ENCODE measurements around the gene KRTAP4-6.
"Not testable (repeated sequence)": the region's sequence is repeated elsewhere in the genome, so short reads cannot be mapped to it uniquely, and the experiment has no call there.

KRTAP4-6 gene

DNA sequence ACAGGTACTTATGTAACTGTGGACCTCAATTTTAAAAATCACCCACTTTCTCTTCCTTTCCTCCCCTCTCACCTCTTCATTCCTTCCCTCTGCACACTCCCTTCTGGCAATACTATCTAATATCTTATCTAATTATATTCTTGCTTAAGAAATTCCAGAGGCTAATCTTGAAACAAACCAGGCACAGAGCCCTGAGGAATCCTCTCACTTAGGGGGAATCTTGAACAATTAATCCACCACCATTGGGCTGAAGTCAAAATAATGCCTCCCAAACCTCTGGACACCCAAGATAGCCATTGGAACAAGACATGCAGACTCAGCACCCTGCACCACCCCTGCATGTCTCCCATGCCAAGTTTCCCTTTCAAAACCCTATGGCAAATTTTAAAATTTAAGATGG is 1.0 kb upstream of the KRTAP4-6 start:
- Histone ChIP-seq H3K9me3 (ENCODE audit: control insufficient read depth, low read length) (no peaks in the 10 kb centered on the region), H3K4me1 (ENCODE audit: control insufficient read depth, insufficient read depth, low read length) (no peaks in the 10 kb centered on the region), H3K4me3 (ENCODE audit: low read length) (no peak overlapping the region), H3K9ac (ENCODE audit: low read length) (no peak overlapping the region), H3K36me3 (ENCODE audit: control insufficient read depth, insufficient read depth, low read length) (no peaks in the 10 kb centered on the region), H3K27me3 (ENCODE audit: control insufficient read depth, insufficient read depth, low read length) (no peaks in the 10 kb centered on the region)

DNA sequence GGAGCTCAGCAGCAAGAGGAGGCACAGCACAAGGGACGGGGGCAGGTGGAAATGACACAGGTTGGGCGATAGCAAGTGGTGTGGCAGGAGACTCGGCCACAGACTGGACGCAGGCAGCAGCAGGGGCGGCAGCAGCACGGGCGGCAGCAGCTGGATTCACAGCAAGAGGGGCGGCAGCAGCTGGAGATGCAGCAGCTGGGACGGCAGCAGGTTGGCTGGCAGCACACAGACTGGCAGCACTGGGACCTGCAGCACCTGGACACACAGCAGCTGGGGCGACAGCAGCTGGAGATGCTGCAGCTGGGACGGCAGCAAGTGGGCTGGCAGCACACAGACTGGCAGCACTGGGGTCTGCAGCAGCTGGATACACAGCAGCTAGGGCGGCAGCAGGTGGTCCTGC is 479 bp downstream of the KRTAP4-6 start:
- not testable (repeated sequence) for H3K4me3 ChIP-seq (ENCODE audit: low read length); H3K27me3 ChIP-seq (ENCODE audit: control insufficient read depth, insufficient read depth, low read length); H3K9me3 ChIP-seq (ENCODE audit: control insufficient read depth, low read length); H3K4me1 ChIP-seq (ENCODE audit: control insufficient read depth, insufficient read depth, low read length); H3K36me3 ChIP-seq (ENCODE audit: control insufficient read depth, insufficient read depth, low read length); H3K9ac ChIP-seq (ENCODE audit: low read length)

DNA sequence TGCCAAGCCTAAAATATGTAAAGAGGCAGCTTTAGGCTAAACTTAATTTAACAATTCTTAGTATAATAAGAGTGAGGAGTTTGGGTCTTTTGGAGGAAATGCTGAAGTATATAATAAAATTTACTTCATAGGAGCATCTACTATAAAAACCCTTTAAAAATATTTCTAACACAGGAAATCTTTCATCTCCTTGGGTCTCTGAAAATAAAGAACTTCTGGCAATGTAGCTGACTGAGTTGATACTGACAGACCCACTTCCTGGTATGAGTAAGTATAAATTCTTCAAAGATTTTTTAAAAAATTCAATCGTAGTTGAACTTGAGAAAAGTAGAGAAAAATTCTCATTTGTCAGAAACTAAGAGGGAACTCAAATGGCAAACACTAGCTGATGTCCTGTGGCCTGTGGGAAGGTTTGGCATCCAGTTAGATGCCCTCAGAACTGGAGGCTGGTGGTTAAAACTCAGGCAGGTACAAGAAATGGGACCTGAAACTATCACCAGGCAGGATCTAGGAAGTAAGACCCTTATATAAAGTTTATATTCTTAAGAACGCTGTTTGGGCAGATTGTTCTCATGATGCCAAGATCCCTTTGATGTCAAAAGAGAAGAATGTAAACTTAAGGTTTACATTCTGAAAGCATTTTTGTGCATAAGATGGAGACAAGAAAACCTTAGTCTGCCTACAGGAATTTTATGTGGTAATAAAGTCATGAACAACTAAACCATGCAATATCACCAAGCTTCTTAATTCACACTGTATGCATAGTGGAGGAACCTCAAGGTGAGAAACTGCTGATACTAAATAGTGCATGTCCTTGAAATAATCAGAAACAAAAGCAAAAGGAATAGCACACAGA is 6.2 kb downstream of the KRTAP4-6 start:
- Histone ChIP-seq H3K9me3 (ENCODE audit: control insufficient read depth, low read length) (no peaks in the 10 kb centered on the region), H3K9ac (ENCODE audit: low read length) (no peak overlapping the region), H3K27me3 (ENCODE audit: control insufficient read depth, insufficient read depth, low read length) (no peaks in the 10 kb centered on the region), H3K4me3 (ENCODE audit: low read length) (no peak overlapping the region), H3K36me3 (ENCODE audit: control insufficient read depth, insufficient read depth, low read length) (no peaks in the 10 kb centered on the region), H3K4me1 (ENCODE audit: control insufficient read depth, insufficient read depth, low read length) (no peaks in the 10 kb centered on the region)

DNA sequence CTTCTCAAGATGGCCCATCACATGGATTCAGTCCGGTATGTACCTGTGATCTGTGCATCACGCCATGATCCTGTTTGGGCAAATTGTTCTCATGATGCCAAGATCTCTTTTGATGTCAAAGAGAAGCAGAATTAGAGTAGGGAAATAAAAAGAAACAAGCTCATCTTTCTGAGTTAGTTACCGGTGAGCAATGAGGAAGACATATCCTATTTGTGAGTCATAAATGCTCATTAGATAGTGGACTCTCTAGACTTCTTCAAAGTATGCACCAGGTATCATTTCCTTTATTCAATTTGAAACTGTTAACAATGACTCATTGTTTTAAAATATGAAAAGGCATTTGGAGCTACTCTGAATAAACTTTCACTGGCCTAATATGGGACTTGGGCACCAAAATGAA is 8.4 kb downstream of the KRTAP4-6 start:
- Histone ChIP-seq H3K9me3 (ENCODE audit: control insufficient read depth, low read length) (no peaks in the 10 kb centered on the region), H3K27me3 (ENCODE audit: control insufficient read depth, insufficient read depth, low read length) (no peaks in the 10 kb centered on the region), H3K36me3 (ENCODE audit: control insufficient read depth, insufficient read depth, low read length) (no peaks in the 10 kb centered on the region), H3K9ac (ENCODE audit: low read length) (no peak overlapping the region), H3K4me1 (ENCODE audit: control insufficient read depth, insufficient read depth, low read length) (no peaks in the 10 kb centered on the region), H3K4me3 (ENCODE audit: low read length) (no peak overlapping the region)

DNA sequence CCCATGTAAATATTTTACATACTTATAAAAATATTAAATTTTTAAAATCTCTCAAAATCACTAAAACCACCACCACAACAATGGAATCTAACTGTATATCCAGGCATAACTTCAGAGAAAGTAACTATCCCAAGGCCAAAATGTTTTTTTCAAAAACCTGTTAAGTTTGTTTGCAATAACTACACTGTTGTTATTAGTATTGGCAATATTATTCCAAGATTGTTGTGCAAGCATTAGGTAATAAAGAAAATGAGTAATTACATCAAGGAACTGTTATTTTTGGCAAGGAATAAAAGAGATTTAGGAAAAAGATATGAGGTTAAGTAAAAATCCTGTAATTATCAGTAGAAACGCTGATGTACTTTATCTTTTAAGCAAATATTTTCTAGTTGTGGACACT is 13.0 kb downstream of the KRTAP4-6 start:
- Histone ChIP-seq H3K4me1 (ENCODE audit: control insufficient read depth, insufficient read depth, low read length) (no peaks in the 10 kb centered on the region), H3K36me3 (ENCODE audit: control insufficient read depth, insufficient read depth, low read length) (no peaks in the 10 kb centered on the region), H3K9me3 (ENCODE audit: control insufficient read depth, low read length) (no peaks in the 10 kb centered on the region), H3K27me3 (ENCODE audit: control insufficient read depth, insufficient read depth, low read length) (no peaks in the 10 kb centered on the region), H3K9ac (ENCODE audit: low read length) (no peak overlapping the region), H3K4me3 (ENCODE audit: low read length) (no peak overlapping the region)

DNA sequence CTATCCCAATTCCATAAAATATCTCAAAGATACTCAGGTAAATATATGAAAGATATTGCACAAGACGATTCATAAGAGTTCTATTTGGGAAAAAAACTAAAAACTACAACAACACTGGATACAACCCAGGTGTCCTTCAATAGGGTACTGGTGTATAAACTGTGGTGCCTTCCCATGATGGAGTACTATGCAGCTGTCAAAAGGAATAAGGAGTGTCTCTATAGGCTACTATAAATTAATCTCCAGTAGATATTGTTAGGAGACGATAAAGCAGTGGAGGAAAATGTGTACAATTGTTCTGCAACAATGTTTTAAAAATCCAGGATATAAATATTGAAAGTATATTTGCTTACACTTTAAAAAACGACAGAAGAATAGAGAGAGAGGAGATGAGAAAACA is 13.9 kb downstream of the KRTAP4-6 start:
- Histone ChIP-seq H3K9ac (ENCODE audit: low read length) (no peak overlapping the region), H3K27me3 (ENCODE audit: control insufficient read depth, insufficient read depth, low read length) (no peaks in the 10 kb centered on the region), H3K4me3 (ENCODE audit: low read length) (no peak overlapping the region), H3K4me1 (ENCODE audit: control insufficient read depth, insufficient read depth, low read length) (no peaks in the 10 kb centered on the region), H3K36me3 (ENCODE audit: control insufficient read depth, insufficient read depth, low read length) (no peaks in the 10 kb centered on the region), H3K9me3 (ENCODE audit: control insufficient read depth, low read length) (no peaks in the 10 kb centered on the region)

DNA sequence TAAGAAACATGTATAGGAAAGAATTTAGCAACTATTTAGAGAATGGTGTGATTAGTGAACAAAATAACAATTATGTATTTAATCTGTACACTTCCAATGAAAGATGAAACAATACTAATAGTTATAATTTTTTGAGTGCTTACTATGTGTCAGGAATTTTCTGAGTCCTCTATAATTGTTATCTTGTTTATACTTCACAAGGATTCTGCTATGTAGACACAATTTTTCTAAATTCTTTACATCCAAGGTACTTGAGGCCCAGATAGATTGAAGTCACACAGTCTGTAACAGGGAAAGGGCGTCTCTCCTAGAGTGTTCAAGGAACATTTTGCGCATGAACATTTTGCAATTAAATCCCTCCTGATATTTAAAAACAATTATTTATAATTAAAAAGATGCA is 15.3 kb downstream of the KRTAP4-6 start:
- no peaks in the 10 kb centered on the region for H3K9me3 ChIP-seq (ENCODE audit: control insufficient read depth, low read length)
- no peak overlapping the region for H3K4me3 ChIP-seq (ENCODE audit: low read length)

DNA sequence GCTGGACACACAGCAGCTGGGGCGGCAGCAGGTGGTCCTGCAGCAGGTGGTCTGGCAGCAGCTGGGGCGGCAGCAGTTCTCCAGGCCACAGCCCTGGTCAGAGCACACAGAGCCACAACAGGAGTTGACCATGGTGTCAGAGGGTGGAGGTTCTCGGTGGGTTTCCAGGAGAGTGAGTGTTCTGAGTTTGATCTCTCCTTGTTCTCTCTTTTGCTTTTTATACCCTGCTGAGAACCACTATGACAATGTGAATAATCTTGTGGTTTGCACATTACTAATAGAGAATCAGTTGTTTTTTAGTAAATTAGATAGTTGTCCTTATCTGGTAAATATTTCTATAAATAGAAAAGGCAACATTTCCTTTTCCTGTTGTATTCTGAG is 16.4 kb downstream of the KRTAP4-6 start, which contains the start of gene KRTAP4-12:
KRTAP4-12 (minus strand) TSS at position 192 of the 381 bp plus-strand sequence; CDS start at position 132, 60 bp downstream.
- not testable (repeated sequence) for H3K4me3 ChIP-seq (ENCODE audit: low read length); H3K9ac ChIP-seq (ENCODE audit: low read length); H3K4me1 ChIP-seq (ENCODE audit: control insufficient read depth, insufficient read depth, low read length); H3K9me3 ChIP-seq (ENCODE audit: control insufficient read depth, low read length); H3K36me3 ChIP-seq (ENCODE audit: control insufficient read depth, insufficient read depth, low read length); H3K27me3 ChIP-seq (ENCODE audit: control insufficient read depth, insufficient read depth, low read length)

More for the DNA sequence above, 15.3 kb downstream of the KRTAP4-6 start:
- no peaks in the 10 kb centered on the region for H3K4me1 ChIP-seq (ENCODE audit: control insufficient read depth, insufficient read depth, low read length)
- H3K36me3 ChIP-seq (ENCODE audit: control insufficient read depth, insufficient read depth, low read length): no peaks in the 10 kb centered on the region
- no peaks in the 10 kb centered on the region for H3K27me3 ChIP-seq (ENCODE audit: control insufficient read depth, insufficient read depth, low read length)
- no peak overlapping the region for H3K9ac ChIP-seq (ENCODE audit: low read length)

DNA sequence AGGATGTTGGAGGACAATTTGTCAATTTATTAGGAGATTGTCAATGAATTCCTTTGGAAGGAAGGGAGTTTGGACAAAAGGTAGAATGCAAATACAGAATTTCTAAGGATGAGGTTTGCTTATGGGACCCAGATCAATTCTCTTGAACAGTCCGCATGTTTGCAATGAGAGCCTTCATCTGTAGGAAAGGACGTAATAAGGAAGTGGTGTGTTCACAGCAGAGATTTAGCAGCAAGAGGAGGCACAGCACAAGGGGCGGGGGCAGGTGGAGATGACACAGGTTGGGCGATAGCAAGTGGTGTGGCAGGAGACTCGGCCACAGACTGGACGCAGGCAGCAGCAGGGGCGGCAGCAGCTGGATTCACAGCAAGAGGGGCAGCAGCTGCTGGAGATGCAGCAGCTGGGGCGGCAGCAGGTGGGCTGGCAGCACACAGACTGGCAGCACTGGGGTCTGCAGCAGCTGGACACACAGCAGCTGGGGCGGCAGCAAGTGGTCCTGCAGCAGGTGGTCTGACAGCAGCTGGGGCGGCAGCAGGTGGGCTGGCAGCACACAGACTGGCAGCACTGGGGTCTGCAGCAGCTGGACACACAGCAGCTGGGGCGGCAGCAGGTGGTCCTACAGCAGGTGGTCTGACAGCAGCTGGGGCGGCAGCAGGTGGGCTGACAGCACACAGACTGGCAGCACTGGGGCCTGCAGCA is 16.9 kb downstream of the KRTAP4-6 start:
- not testable (repeated sequence) for H3K9ac ChIP-seq (ENCODE audit: low read length); H3K4me3 ChIP-seq (ENCODE audit: low read length); H3K9me3 ChIP-seq (ENCODE audit: control insufficient read depth, low read length); H3K27me3 ChIP-seq (ENCODE audit: control insufficient read depth, insufficient read depth, low read length); H3K4me1 ChIP-seq (ENCODE audit: control insufficient read depth, insufficient read depth, low read length); H3K36me3 ChIP-seq (ENCODE audit: control insufficient read depth, insufficient read depth, low read length)

DNA sequence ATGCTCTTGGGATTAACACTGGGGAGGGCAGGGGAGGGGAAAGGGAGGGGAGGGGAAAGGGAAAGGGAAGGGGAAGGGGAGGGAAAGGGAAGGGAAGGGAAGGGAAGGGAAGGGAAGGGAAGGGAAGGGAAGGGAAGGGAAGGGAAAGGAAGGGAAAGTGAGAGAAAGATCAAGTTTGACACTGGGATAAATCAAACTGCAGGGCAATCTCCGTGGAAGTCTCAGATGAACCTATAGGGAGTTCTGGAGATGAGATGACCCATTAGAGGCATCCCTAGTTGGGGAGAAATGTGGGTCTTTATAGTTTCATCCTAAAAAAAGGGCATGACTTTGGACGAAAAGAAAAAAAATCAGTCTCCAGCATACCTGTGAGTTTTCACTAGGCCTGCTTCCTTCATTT is 18.6 kb downstream of the KRTAP4-6 start:
- no peaks in the 10 kb centered on the region for H3K9me3 ChIP-seq (ENCODE audit: control insufficient read depth, low read length)
- no peaks in the 10 kb centered on the region for H3K4me1 ChIP-seq (ENCODE audit: control insufficient read depth, insufficient read depth, low read length)
- no peaks in the 10 kb centered on the region for H3K27me3 ChIP-seq (ENCODE audit: control insufficient read depth, insufficient read depth, low read length)
- no peak overlapping the region for H3K4me3 ChIP-seq (ENCODE audit: low read length)
- H3K36me3 ChIP-seq (ENCODE audit: control insufficient read depth, insufficient read depth, low read length): no peaks in the 10 kb centered on the region
- no peak overlapping the region for H3K9ac ChIP-seq (ENCODE audit: low read length)

DNA sequence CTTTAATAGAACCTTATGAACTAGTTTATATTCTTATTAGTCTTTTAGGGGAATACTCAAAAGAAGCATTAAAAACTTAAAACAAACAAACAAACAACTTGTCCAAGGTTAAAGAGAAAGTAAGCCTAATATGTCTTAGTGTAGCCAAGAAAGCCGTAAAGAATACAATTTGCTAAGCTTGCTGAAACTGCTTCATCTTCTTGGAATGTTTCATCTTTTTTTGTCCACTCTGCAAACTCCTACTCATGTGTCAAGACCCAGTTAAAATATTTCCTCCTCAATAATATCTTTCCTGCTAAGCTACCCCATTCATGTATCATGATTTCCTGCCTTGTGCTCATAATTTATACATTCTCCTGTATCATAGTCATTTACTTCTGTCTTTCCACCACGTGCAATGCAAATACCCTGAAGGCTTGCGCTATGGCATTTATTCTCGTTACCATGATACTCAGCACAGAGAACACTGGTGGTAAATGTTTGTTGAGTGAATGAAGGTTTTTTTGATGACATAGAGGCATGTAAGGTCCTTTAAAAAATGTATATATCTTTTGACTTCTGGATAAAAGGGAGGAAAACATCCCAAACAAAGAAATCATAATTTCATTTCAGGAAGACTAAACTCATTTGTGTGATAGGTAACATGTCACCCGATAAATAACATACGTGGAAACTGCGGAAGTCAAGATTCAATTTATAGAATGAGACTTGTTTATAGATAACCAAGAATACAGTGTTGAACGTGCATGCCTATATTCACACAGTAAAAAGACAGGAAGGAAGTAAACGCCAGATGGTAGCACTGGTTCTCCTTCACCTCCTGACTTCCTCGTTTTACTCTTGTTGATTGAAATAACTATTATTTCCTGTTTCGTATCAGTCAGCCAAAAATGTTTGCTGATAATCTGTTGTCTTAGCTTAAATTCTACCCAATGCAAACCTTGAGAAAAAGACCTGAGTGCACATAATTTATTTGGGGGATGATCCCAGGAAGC is 20.4 kb downstream of the KRTAP4-6 start:
- not testable (repeated sequence) for H3K9me3 ChIP-seq (ENCODE audit: control insufficient read depth, low read length); H3K27me3 ChIP-seq (ENCODE audit: control insufficient read depth, insufficient read depth, low read length); H3K4me3 ChIP-seq (ENCODE audit: low read length); H3K9ac ChIP-seq (ENCODE audit: low read length); H3K36me3 ChIP-seq (ENCODE audit: control insufficient read depth, insufficient read depth, low read length); H3K4me1 ChIP-seq (ENCODE audit: control insufficient read depth, insufficient read depth, low read length)

DNA sequence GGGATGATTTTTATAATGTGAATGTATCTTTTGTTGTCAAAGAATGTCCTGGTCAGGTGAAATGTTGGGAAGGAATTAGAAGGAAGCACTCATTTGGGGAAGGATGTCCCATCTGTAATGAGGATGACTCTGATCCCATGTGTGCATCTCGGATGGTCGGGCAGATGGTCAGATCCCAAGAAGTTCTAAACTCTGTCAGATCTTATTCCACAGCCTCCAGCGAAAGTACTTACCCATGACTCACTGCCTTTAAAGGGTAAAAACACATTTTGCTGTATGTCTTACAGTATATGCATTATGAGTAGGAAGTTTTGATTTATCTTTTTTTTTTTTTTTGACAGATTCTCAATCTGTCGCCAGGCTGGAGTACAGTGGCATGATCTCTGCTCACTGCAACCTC is 21.6 kb downstream of the KRTAP4-6 start:
- no peak overlapping the region for H3K4me3 ChIP-seq (ENCODE audit: low read length)
- H3K9ac ChIP-seq (ENCODE audit: low read length): no peak overlapping the region
- no peaks in the 10 kb centered on the region for H3K4me1 ChIP-seq (ENCODE audit: control insufficient read depth, insufficient read depth, low read length)
- H3K27me3 ChIP-seq (ENCODE audit: control insufficient read depth, insufficient read depth, low read length): no peaks in the 10 kb centered on the region
- H3K9me3 ChIP-seq (ENCODE audit: control insufficient read depth, low read length): no peaks in the 10 kb centered on the region
- H3K36me3 ChIP-seq (ENCODE audit: control insufficient read depth, insufficient read depth, low read length): no peaks in the 10 kb centered on the region
